Heart left ventricle (tissue), 16 donors: ENCODE results near the gene FOXK1. TPM values are rescaled to one million over a fixed set of nuclear protein-coding genes. Genes with fewer than 3 reads are reported as not detected.

ENCODE experiments used
- ATAC-seq, 4 donors: fragments of 200-7000 bp; cut with Tn5 transposase; one replicate each; pipeline ENCODE4 v1.9.1; 2020 to 2022; ENCODE audit warnings: moderate library complexity in 4 of 4, mild to moderate bottlenecking in 3 of 4, moderate number of reproducible peaks in 1 of 4
- DNase-seq, 5 donors: peaks; one replicate each; pipeline ENCODE4 v3.0.0-alpha.2; 2020
- H3K27ac ChIP-seq, 12 donors: fragments of 200-600 bp; sonication (generic) in 4 of 12; one replicate each; pipeline versions ENCODE4 v1.5.0 to v1.8.0; 2016 to 2022; ENCODE audit warnings: mild to moderate bottlenecking in 2 of 12
- H3K27me3 ChIP-seq, 9 donors: fragments of 200-600 bp; sonication (generic) in 2 of 9; one replicate each; pipeline versions ENCODE4 v1.5.1 to v1.8.0; 2016 to 2022; ENCODE audit warnings: mild to moderate bottlenecking in 3 of 9
- H3K36me3 ChIP-seq, 9 donors: fragments of 200-600 bp; sonication (generic) in 2 of 9; one replicate each; pipeline versions ENCODE4 v1.5.0 to v1.8.0; 2018 to 2022; ENCODE audit warnings: mild to moderate bottlenecking in 2 of 9
- H3K4me1 ChIP-seq, 12 donors: fragments of 200-600 bp; sonication (generic) in 4 of 12; one replicate each; pipeline versions ENCODE4 v1.5.0 to v1.8.0; 2016 to 2022; ENCODE audit warnings: mild to moderate bottlenecking in 3 of 12
- H3K4me3 ChIP-seq, 12 donors: fragments of 200-600 bp; sonication (generic) in 4 of 12; one replicate each; pipeline versions ENCODE4 v1.5.0 to v1.8.0; 2017 to 2022; ENCODE audit warnings: mild to moderate bottlenecking in 9 of 12, moderate library complexity in 4 of 12
- H3K9me3 ChIP-seq, 12 donors: fragments of 200-600 bp; sonication (generic) in 4 of 12; one replicate each; pipeline versions ENCODE4 v1.5.0 to v1.8.0; 2016 to 2022; ENCODE audit warnings: mild to moderate bottlenecking in 1 of 12
- POLR2A ChIP-seq, 2 donors: fragments of 450-650 bp; IDR thresholded peaks; one replicate each; pipeline ENCODE4 v1.6.1; 2017; ENCODE audit warnings: antibody characterized with exemption in 2 of 2, mild to moderate bottlenecking in 2 of 2, moderate library complexity in 2 of 2
- WGBS, 4 donors: extraction: QIAGEN DNeasy Blood & Tissue Kit in 2 of 4; methylation state at CpG; one replicate each; pipeline versions ENCODE4 v1.1.5 to v1.1.7; 2013 to 2018; 5-methylcytosine and 5-hydroxymethylcytosine counted together
- intact Hi-C, 10 donors: fragments of 100-400 bp; cut with DNase I; formaldehyde crosslinking; loops; one replicate each; pipeline versions ENCODE4 v1.11.1 to v1.14.2; 2022
- polyA plus RNA-seq, 2 donors: library from polyadenylated mRNA; stranded (reverse); fragments of 200-250 nt; gene quantifications; one replicate each; pipeline ENCODE4 v1.2.3, GENCODE V29; 2013
- total RNA-seq, 9 donors: library from RNA; depleted of rRNA in 2 of 9; stranded (reverse); fragments of >200 nt in 2 of 9; fragmentation: NEBNext Ultra II Directional in 3 of 9; extraction: Animal tissue kit (Norgen Biotek cat#: 25700) in 3 of 9; gene quantifications; one replicate each; pipeline versions ENCODE4 v1.1.0 to v1.2.4, GENCODE V29; 2016 to 2023
- TF ChIP-seq, protein P1 (sequence below), 12 donors: fragments of 200-600 bp; sonication (generic) in 4 of 12; IDR thresholded peaks; one replicate each; pipeline versions ENCODE4 v1.5.0 to v1.8.0; 2018 to 2022; ENCODE audit warnings: antibody characterized with exemption in 12 of 12, mild to moderate bottlenecking in 5 of 12
- donor health status: ischemic (EF 13 %, LVEDD 7.1; RV severe dilation, severe dysfunction).
- donor health status: healthy with polysubstance abuse.
- donor health status: DM: no; HTN: yes; CAD: no.
- donor health status: DM: no; HTN: no; CAD: no.
- donor health status: ischemic (EF 25% LVEDD 6.9; RV normal size, moderate dysfunction).
- donor health status: ischemic (EF 25% LVEDD 5.7; RV mildly dilated, moderate dysfunction).
- donor health status: healthy.
- donor health status: DM: yes; HTN: yes; CAD: no.
- donor health status: ischemic (EF 35%, LVEDD 5.7; RV mildly dilated, moderate dysfunction).
- donor health status: nonischemic (EF 11% LVEDD 7.7; RV severe dilation, severe dysfunction).
- donor health status: DM: yes; HTN: yes; CAD: no.
- donor health status: PGD.
- donor health status: ischemic (EF 29% LVEDD 5.4; RV normal size, mild dysfunction).
- donor health status: nonischemic (EF 23%, LVEDD 6.1; RV moderate dilation, normal function).

Gene FOXK1
- total and polyA plus RNA-seq, 11 donors: 9.3 to 43.7 (median 19.8) TPM

DNA sequence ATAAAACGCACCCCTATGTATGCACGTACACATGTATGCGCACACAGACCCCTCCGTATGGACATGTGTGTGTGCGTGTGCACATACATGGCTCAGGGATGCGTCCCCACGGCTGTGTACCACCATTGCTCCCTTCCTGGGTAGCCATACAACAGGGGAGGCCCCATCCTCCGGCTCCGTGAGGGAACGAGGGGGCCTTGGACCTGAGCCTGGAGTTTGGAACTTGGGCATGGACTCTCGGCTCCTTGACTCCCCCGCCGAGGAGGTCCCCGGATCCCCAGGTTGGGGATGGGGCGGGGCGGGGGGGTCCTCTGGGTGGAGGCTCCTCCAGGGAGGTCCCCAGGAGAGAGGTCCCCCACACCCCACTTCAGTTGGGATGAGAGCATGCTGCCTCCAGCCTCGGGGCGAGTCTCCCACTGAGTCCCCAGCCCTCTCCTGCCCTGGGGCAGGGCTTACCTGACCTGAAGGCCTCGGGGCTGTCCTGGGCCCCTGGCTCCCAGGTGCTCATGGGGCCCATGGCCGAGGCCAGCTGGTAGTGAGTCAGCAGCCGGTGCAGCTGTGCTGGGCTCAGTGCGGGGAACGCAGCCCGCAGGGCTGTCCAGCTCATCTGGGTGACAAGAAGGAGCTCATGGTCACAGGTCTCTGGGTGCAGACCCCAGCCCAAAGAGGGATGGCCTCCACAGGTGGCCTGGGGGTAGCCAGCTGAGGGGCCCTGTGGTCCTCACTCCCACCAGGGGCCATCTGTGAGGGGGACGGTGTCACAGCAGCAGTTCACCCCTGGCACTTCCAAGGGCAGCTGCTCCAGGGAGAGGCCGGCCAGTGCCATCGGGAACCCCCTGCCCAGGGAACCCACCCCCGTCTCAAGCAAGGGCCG, 123.3 kb downstream of the FOXK1 start:
- H3K27me3 ChIP-seq: peaks cover 0 to 12% (median 0%) of the 10 kb centered on the region in 9 donors
- H3K4me1 ChIP-seq: peaks cover 0 to 4% (median 0%) of the 10 kb centered on the region in 12 donors
- H3K27ac ChIP-seq: no peak overlapping the region
- no peak for DNase-seq
- TF ChIP-seq POLR2A (IDR thresholded peaks at IDR 0.05): no peak
- TF ChIP-seq, protein P1, sequence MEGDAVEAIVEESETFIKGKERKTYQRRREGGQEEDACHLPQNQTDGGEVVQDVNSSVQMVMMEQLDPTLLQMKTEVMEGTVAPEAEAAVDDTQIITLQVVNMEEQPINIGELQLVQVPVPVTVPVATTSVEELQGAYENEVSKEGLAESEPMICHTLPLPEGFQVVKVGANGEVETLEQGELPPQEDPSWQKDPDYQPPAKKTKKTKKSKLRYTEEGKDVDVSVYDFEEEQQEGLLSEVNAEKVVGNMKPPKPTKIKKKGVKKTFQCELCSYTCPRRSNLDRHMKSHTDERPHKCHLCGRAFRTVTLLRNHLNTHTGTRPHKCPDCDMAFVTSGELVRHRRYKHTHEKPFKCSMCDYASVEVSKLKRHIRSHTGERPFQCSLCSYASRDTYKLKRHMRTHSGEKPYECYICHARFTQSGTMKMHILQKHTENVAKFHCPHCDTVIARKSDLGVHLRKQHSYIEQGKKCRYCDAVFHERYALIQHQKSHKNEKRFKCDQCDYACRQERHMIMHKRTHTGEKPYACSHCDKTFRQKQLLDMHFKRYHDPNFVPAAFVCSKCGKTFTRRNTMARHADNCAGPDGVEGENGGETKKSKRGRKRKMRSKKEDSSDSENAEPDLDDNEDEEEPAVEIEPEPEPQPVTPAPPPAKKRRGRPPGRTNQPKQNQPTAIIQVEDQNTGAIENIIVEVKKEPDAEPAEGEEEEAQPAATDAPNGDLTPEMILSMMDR (IDR thresholded peaks at IDR 0.05): no peak
- WGBS, 4 donors: 82 to 89% (median 87%) methylated on average over 14 to 29 of the region's 29 CpGs
- peaks cover 0 to 4% (median 0%) of the 10 kb centered on the region in 9 donors for H3K36me3 ChIP-seq
- no peak overlapping the region for H3K4me3 ChIP-seq
- no peaks in the 10 kb centered on the region for H3K9me3 ChIP-seq
- intact Hi-C loops: no loop called here
- no peak for ATAC-seq

- intact Hi-C loops: no loop called here
- 83 to 88% (median 84%) methylated on average over 6 to 8 of the region's 8 CpGs for WGBS, 4 donors
These were observed 123.8 kb downstream of the FOXK1 start for GRCh38 chr7:4805984-4806300.

DNA sequence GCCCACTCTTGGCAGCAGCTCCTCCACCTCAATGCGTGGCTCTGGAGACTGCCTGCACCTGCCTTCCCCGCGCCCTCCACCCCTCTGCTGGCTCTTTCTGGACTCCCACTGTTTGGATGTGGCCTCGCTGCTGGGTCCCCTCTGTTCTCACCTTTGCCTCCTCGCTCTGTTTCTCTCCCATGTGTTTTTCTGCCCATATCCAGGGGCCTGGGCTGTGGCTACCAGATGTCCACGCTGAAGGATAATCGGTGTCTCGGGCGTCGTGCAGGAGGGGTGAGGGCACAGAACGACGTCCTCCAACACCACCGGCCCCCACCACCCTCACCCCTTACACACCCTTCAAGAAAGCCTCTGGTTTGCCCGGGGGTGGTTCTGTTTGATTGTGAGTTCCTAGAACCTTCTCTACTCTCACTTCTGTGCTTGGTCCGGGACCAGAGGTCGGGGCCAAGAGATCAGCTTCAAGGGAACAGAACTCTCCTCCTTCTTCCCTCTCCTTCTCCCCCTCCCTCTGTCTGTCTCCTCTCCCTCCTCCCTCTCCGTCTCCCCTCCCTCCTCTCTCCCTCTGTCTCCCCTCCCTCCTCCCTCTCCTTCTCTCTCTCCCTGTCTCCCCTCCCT, 125.0 kb downstream of the FOXK1 start:
- Histone ChIP-seq H3K4me1 (peaks cover 0 to 4% (median 0%) of the 10 kb centered on the region in 12 donors), H3K36me3 (peaks cover 0 to 8% (median 0%) of the 10 kb centered on the region in 9 donors), H3K27me3 (peaks cover 0 to 12% (median 0%) of the 10 kb centered on the region in 9 donors), H3K9me3 (no peaks in the 10 kb centered on the region), H3K4me3 (no peak overlapping the region), H3K27ac (peak overlapping the region in 4 of 12 donors; percentile 5 to 62 (median 24))
- no peak for DNase-seq
- TF ChIP-seq, protein P1 (IDR thresholded peaks at IDR 0.05): no peak
- TF ChIP-seq POLR2A (IDR thresholded peaks at IDR 0.05): no peak
- peak in 3 of 4 donors; percentile 35 to 49 (median 43) for ATAC-seq
- WGBS, 4 donors: 70 to 81% (median 73%) methylated on average over 17 of the region's 17 CpGs
- intact Hi-C loops: no loop called here

More at GRCh38 chr7:4805984-4806300, 123.8 kb downstream of the FOXK1 start:
- peaks cover 0 to 8% (median 0%) of the 10 kb centered on the region in 9 donors for H3K36me3 ChIP-seq
- no peaks in the 10 kb centered on the region for H3K9me3 ChIP-seq
- TF ChIP-seq, protein P1 (IDR thresholded peaks at IDR 0.05): no peak
- no peak for TF ChIP-seq POLR2A (IDR thresholded peaks at IDR 0.05)
- H3K27ac ChIP-seq: no peak overlapping the region
- H3K27me3 ChIP-seq: peaks cover 0 to 12% (median 0%) of the 10 kb centered on the region in 9 donors
- ATAC-seq (no peak), DNase-seq (no peak)
- no peak overlapping the region for H3K4me3 ChIP-seq
- H3K4me1 ChIP-seq: peaks cover 0 to 4% (median 0%) of the 10 kb centered on the region in 12 donors

GRCh38 chr7:4807598-4808016, 125.5 kb downstream of the FOXK1 start:
- ATAC-seq (peak; percentile 31 to 66 (median 60)), DNase-seq (peak in 1 of 5 donors; percentile 14)
- Histone ChIP-seq H3K4me1 (peaks cover 0 to 4% (median 0%) of the 10 kb centered on the region in 12 donors), H3K4me3 (no peak overlapping the region), H3K36me3 (peaks cover 0 to 8% (median 0%) of the 10 kb centered on the region in 9 donors), H3K27ac (peak overlapping the region in 1 of 12 donors; percentile 56), H3K9me3 (no peaks in the 10 kb centered on the region), H3K27me3 (peaks cover 0 to 12% (median 0%) of the 10 kb centered on the region in 9 donors)
- 48 to 74% (median 63%) methylated on average over 5 of the region's 5 CpGs for WGBS, 4 donors
- intact Hi-C loops: no loop called here
- TF ChIP-seq, protein P1 (IDR thresholded peaks at IDR 0.05): no peak
- no peak for TF ChIP-seq POLR2A (IDR thresholded peaks at IDR 0.05)
